GM21576 (cell line): ENCODE results near the gene GPATCH2.
"Not testable (repeated sequence)": the region's sequence is repeated elsewhere in the genome, so short reads cannot be mapped to it uniquely, and the experiment has no call there.

ENCODE experiments used
- ATAC-seq: cut with Tn5 transposase; IDR thresholded peaks from one replicate; pipeline ENCODE4 v1.9.1; 2021; ENCODE audit warnings: mild to moderate bottlenecking, moderate library complexity; ENCODE audit not compliant: unreplicated experiment

The GPATCH2 gene

GRCh38 chr1:217584286-217584811 is 46.5 kb downstream of the GPATCH2 start:
- not testable (repeated sequence) for ATAC-seq

DNA sequence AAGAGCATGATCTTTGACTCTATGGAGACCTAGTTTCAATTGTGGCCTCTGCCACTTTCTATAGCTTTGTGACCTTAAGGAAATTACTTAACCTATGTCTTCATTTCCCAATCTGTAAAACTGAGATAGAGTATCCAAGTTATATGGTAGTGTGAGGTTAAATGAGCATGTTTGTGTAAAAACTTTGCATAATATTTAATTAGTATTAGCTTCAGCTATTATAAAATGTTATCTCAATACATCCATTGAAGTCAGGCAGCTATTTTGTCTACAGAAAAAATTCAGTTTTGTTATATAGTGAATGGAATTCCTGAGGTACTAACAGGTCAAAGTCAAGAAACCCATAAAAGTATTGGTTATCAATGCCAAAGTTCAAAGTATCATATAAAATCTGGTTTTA is 53.6 kb downstream of the GPATCH2 start:
- no peak for ATAC-seq

- no peak for ATAC-seq
These were observed 56.5 kb downstream of the GPATCH2 start for GRCh38 chr1:217574265-217574949.

GRCh38 chr1:217569021-217569420 is 61.9 kb downstream of the GPATCH2 start:
- no peak for ATAC-seq

DNA sequence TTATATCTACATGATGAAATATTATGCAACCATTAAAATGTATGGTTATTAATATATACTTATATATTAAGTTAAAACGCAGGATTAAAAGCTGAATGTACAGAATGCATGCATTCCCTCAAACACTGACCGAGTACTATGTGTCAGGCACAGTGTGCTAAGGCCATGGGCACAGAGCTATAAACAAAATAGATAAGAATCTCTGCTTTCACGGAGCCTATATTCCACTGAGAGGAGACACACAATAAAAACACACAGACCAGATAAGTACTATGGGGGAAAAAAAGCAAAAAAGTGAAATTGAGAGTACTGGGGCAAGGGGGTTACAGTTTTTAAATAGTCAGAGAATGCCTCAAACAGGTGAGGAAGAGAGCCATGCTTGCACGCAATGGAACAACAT is 62.7 kb downstream of the GPATCH2 start:
- no peak for ATAC-seq

DNA sequence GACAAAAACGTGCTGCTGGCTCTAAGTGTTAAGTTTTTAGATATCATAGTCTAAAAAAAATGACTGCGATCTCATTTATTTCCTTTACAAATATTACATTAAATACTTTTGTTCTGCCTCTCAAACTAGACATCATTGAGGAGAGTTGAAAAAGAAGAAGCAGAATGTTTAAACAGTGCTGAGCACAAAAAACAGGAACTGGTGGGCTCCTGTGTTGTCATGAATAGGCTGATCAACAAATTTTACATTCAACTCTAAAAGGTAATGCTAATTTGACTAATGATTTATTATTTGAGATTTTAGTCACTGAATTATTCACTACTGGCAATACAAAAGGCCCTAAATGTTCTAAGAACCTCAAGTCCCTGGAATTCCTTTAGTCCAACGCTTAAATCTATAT is 66.1 kb downstream of the GPATCH2 start:
- no peak for ATAC-seq

- no peak for ATAC-seq
These were observed 66.7 kb downstream of the GPATCH2 start for GRCh38 chr1:217564207-217564606.

- no peak for ATAC-seq
These were observed 67.7 kb downstream of the GPATCH2 start for GRCh38 chr1:217563179-217563578.

GRCh38 chr1:217562229-217562878 is 68.5 kb downstream of the GPATCH2 start:
- ATAC-seq = no peak

DNA sequence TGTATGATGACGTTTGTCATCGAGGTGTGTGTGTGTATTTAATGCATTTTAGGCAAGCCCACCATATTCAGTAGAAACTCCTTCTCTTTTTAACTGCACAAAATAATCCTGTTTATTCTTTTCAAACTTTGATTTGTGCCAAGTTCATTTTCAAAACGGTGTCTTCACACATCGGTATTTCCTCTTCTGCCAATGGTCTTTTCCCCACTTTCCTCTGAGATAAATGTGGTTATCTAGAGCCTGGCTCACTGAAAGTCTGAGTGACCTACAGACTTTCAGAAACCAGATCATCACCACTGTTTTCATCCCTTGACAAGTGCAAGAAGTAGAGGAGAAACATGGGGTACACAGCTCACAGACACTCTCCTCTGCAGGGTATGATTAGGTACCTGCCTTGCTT is 69.4 kb downstream of the GPATCH2 start:
- ATAC-seq = no peak

- no peak for ATAC-seq
These were observed 76.0 kb downstream of the GPATCH2 start for GRCh38 chr1:217554849-217555248.

DNA sequence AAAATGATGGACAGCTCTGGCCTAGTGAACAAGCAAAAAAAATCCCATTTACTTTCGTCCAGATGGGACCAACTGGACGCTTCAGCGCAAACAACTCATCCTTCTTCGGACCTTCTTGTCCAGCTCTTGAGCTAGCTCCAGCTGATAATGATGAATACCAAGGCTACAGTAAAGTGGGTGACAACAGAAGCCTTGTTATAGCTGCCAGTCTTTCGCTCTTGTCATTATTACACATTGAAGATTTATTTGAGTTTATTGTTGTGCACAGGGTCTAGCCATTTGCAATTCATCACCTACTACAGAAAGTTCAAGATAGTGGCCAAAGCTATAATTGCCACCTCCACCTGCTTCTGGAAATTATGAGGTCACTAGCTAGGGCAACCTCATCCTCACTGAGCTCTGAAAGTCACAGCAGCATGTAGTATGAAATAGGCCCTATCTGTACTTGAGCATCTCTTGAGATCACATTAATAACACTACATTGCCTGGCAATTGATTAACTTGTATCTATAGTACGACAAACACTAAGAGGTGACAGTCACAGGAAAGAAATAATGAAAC is 76.9 kb downstream of the GPATCH2 start:
- no peak for ATAC-seq

GRCh38 chr1:217552339-217552951 is 78.4 kb downstream of the GPATCH2 start:
- no peak for ATAC-seq

DNA sequence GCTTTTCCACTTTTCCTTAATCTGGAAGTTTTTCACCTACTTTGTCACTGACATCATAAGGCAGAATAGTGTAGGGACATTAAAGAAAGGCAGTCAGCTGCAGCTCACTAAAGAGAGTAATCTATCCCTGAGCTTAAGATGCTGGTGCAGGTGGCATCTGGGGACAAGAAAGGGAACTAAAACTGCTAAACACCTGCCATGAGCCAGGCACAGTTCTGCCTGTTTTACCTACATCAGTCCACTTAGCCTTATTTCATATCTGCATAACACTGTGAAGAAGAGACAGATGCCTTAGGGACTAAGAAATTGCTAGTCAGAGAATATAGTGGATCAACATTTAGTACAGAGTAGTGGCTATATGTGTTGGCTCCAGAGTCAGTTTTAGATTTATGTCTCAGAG is 88.1 kb downstream of the GPATCH2 start:
- peak; percentile 97 for ATAC-seq

- ATAC-seq = no peak
These were observed 88.6 kb downstream of the GPATCH2 start for GRCh38 chr1:217542136-217542777.

- no peak for ATAC-seq
These were observed 90.6 kb downstream of the GPATCH2 start for GRCh38 chr1:217540321-217540720.

GRCh38 chr1:217539510-217539909 is 91.4 kb downstream of the GPATCH2 start:
- no peak for ATAC-seq

DNA sequence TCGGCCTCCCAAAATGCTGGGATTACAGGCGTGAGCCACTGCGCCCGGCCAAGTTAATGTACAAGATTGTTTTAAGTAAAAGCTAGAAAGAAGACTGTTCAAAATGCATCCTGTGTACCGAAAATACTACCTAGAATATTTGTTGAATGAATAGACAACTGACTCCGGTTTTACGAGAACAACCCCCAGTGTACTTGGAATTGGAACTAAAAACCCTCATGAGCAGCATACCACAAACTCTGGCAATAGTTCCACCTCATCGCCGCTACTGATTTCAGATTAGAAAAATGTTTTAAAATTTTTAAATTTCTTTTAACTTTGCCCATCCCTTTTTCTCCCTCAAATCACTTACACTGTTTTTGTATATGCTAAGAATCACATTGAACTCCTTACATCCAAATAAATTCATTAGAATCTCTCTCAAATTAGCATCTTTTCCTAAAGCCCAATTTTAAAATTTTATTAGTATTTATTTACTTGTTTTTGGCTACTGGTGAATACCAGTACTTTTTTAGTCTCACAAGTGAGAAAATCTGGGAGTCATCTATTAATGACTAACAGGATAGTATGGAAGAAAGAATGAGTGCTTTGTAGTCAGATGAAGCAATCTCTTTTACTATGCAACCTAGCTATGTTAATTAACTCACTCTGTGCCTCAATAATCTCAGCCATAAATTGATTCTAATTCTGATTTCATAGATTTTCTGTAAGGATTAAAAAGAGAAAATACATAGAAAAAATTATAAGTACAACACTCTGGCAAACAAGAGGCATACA is 95.1 kb downstream of the GPATCH2 start:
- ATAC-seq = no peak

DNA sequence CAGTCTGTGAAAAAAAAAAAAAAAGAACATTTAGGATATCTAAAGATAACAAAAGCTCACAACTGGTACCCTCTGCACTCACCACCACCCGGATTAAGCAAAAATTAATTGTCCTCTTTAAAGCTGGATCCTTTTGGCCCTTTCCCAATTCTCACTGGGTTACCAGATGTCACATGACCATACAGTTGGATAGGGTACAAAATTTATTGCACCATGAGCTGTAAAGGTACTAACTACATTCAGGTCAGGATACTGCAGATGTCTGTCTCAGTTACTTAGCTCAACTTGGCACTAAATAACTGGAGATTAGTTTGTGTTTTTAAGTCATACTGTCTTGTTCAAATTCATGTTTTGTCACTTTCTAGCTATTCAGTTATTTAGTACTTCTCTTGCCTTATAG is 96.3 kb downstream of the GPATCH2 start:
- ATAC-seq = no peak

DNA sequence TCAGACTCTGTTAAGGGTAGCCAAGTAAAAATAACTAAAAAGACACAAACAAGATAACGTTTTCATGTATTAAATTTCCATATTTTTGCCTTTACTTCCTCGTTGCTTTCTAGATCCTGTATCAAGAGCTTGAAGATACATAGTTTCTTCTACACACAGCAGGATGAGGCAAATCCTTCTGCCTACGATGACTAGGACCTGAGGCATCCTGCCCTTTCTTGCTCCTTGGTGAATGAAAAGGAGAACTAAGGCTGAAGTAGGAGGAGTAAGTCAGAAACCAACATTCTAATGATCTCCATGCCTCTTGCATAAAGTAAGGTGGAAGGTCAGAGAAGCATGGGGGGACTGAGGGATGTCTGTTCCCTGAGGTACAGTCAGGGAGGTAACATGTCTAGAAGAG is 102.6 kb downstream of the GPATCH2 start:
- no peak for ATAC-seq
